ENCODE data around the gene GDF11.

- TF ChIP-seq CTCF (IDR thresholded peaks at IDR 0.05): no peak
- TF ChIP-seq POLR2A (IDR thresholded peaks at IDR 0.05): no peak
Measured at GRCh38 chr12:55704824-55705718, 37.9 kb upstream of the GDF11 start.
